Activated CD8-positive, alpha-beta T cell treated with anti-CD3 and anti-CD28 coated beads for 36 hours (primary cell): ENCODE measurements around the gene PPT2. TPM values are rescaled to one million over a fixed set of nuclear protein-coding genes. Genes with fewer than 3 reads are reported as not detected.

Experiments used
- ATAC-seq: fragments of 200-7000 bp; cut with Tn5 transposase; one replicate; pipeline ENCODE4 v1.10.0; 2021; ENCODE audit warnings: mild to moderate bottlenecking, moderate library complexity
- CTCF ChIA-PET: fragments of 350-600 bp; sonication (Branson Sonifier 250); formaldehyde crosslinking; loops from one replicate; lab custom pipeline; 2021; ENCODE audit warnings: antibody characterized with exemption; lab: Charles Lee
- POLR2A ChIA-PET: fragments of 350-600 bp; sonication (Branson Sonifier 250); formaldehyde crosslinking; loops from one replicate; lab custom pipeline; 2021; ENCODE audit warnings: antibody characterized with exemption; lab: Charles Lee
- DNase-seq: peaks from one replicate; pipeline ENCODE4 v3.0.0-alpha.2; 2020
- H3K27ac Mint-ChIP-seq: one replicate; pipeline ENCODE4 v1.8.0; 2021; ENCODE audit warnings: mild to moderate bottlenecking, mixed read lengths
- H3K27me3 Mint-ChIP-seq: one replicate; pipeline ENCODE4 v1.8.0; 2021; ENCODE audit warnings: mixed read lengths
- H3K36me3 Mint-ChIP-seq: one replicate; pipeline ENCODE4 v1.8.0; 2021; ENCODE audit warnings: low read depth, mixed read lengths
- H3K4me1 Mint-ChIP-seq: one replicate; pipeline ENCODE4 v1.8.0; 2021; ENCODE audit warnings: low read depth, mixed read lengths
- H3K4me3 Mint-ChIP-seq: one replicate; pipeline ENCODE4 v1.8.0; 2021; ENCODE audit warnings: mild to moderate bottlenecking, moderate library complexity, mixed read lengths
- H3K9me3 Mint-ChIP-seq: one replicate; pipeline ENCODE4 v1.8.0; 2021; ENCODE audit warnings: mixed read lengths
- intact Hi-C: fragments of 100-400 bp; cut with micrococcal nuclease; formaldehyde crosslinking; loops from one replicate; pipeline ENCODE4 v1.10.0; 2022
- total RNA-seq, 2 experiments: library from RNA; stranded (reverse); gene quantifications; one replicate each; pipeline ENCODE4 v1.2.3, GENCODE V29; 2021
- TF ChIP-seq, protein P1 (sequence below): fragments of 200-600 bp; IDR thresholded peaks from one replicate; pipeline ENCODE4 v1.8.0; 2022; ENCODE audit warnings: antibody characterized with exemption, mild to moderate bottlenecking

The PPT2 gene
- total RNA-seq, 2 experiments from 2014 or later: 14.4 to 21.7 TPM

DNA sequence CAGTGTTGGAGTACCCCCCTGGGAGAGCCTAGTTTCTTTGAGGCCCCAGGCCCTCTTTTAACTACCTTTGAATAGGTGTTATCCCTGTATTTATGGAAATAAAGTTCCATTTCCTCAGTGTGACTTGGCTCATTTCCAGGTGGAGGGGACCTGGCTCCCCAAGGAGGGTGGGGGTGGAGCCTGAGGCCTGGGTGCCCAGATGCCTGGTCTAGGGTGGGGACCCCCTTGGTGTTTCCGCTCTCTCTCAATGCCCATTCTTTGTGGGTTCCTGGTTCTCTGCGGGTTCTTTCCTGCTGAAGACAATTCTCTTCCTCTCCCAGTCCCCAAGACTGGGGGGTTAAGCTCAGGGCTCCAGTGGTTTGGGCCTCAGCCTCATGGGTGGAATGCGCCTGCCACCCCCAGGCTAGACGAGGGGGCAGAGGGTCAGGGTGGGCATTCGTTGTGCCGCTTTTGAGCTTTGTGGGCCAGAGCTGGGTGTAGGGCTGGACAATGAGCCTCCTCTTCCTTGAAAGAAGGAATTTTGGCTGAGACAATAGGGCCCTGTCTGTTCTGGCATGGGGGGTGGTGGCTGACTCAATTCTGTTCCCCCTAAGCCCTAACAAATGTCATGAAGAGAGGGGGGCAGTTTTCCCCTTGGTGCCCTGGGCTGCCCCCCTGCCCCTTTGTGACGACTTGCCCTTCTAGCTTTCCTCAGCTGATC, 9.8 kb downstream of the PPT2 start:
- H3K4me3 Mint-ChIP-seq: no peak overlapping the region

DNA sequence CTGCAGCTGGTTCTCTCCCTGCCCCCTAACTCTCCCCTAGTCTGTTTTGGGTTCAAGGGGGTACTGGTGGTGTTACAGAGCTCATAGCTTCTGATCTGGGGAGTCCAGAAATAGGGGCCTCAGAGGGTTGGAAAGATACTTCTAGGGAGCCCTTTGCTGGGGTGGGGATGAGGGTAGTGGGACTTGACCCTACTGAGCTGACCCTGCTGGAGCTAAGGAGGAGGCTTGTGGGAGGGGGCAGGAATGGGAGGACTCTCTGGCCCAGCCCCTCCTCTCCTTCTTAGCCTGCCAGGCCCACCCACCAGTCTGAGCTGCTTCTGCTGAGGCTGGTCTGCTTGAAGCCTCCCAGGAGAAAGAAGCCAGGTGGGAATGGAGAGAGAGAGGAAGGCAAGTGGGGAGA, 10.4 kb downstream of the PPT2 start, which contains the start of gene EGFL8:
Gene EGFL8 (plus strand): TSS at position 301 of the 400 bp plus-strand sequence. CDS start 1,571 bp downstream, outside the sequence.
- Mint-ChIP-seq H3K9me3 (no peaks in the 10 kb centered on the region), H3K27ac (no peak within 1 kb of the TSS), H3K36me3 (peaks cover 23% of the 10 kb centered on the region), H3K4me3 (no peak within 1 kb of the TSS), H3K27me3 (no peaks in the 10 kb centered on the region), H3K4me1 (peaks cover 4% of the 10 kb centered on the region)
- CTCF ChIA-PET: interaction anchor here (1.2 to 2.9 kb wide), 4 partner anchors 9 to 47 kb away, joined by 3 to 7 read pairs (median 4); no protein-coding TSS in a partner anchor
- intact Hi-C loops: no loop called here
- TF ChIP-seq, protein P1, sequence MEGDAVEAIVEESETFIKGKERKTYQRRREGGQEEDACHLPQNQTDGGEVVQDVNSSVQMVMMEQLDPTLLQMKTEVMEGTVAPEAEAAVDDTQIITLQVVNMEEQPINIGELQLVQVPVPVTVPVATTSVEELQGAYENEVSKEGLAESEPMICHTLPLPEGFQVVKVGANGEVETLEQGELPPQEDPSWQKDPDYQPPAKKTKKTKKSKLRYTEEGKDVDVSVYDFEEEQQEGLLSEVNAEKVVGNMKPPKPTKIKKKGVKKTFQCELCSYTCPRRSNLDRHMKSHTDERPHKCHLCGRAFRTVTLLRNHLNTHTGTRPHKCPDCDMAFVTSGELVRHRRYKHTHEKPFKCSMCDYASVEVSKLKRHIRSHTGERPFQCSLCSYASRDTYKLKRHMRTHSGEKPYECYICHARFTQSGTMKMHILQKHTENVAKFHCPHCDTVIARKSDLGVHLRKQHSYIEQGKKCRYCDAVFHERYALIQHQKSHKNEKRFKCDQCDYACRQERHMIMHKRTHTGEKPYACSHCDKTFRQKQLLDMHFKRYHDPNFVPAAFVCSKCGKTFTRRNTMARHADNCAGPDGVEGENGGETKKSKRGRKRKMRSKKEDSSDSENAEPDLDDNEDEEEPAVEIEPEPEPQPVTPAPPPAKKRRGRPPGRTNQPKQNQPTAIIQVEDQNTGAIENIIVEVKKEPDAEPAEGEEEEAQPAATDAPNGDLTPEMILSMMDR: no peak
- ATAC-seq (no peak), DNase-seq (no peak)
- POLR2A ChIA-PET: interaction anchor here (1.1 kb wide), 1 partner anchor 10 kb away, joined by 4 read pairs; no protein-coding TSS in a partner anchor

More for the DNA sequence above, 9.8 kb downstream of the PPT2 start:
- ATAC-seq (no peak), DNase-seq (no peak)
- no peak overlapping the region for H3K27ac Mint-ChIP-seq
- intact Hi-C loops: no loop called here
- H3K9me3 Mint-ChIP-seq: no peaks in the 10 kb centered on the region
- ChIA-PET CTCF (interaction anchor here (1.2 to 2.9 kb wide), 3 partner anchors 27 to 47 kb away, joined by 3 to 7 read pairs (median 3); no protein-coding TSS in a partner anchor), POLR2A (interaction anchor here (1.1 kb wide), 1 partner anchor 10 kb away, joined by 4 read pairs; no protein-coding TSS in a partner anchor)
- H3K27me3 Mint-ChIP-seq: no peaks in the 10 kb centered on the region
- peaks cover 2% of the 10 kb centered on the region for H3K4me1 Mint-ChIP-seq
- H3K36me3 Mint-ChIP-seq: peaks cover 19% of the 10 kb centered on the region
- TF ChIP-seq, protein P1: no peak

DNA sequence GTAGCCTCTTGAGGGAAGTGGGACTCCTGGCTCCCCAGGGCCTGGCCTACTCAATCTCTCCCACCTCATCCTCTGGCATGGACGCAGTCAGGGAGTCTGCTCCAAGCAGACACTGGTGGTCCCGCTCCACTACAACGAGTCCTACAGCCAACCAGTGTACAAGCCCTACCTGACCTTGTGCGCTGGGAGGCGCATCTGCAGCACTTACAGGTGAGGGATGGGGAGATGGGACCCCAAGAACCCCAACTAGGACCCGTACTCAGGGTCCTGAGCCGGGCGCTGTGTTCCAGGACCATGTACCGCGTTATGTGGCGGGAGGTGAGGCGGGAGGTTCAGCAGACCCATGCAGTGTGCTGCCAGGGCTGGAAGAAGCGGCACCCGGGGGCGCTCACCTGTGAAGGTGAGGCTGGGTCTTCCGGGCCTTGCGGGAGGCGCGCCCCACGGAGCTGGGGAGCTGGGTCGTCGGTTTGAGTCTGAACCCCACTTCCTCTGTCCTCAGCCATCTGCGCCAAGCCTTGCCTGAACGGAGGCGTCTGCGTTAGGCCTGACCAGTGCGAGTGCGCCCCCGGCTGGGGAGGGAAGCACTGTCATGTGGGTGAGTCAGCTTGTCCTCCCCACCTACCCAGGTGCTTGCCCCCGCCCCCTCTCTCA, 12.6 kb downstream of the PPT2 start:
- Mint-ChIP-seq H3K9me3 (no peaks in the 10 kb centered on the region), H3K36me3 (peaks cover 26% of the 10 kb centered on the region), H3K4me3 (no peak overlapping the region), H3K27ac (no peak overlapping the region), H3K27me3 (no peaks in the 10 kb centered on the region), H3K4me1 (peaks cover 7% of the 10 kb centered on the region)
- no peak for ATAC-seq
- TF ChIP-seq, protein P1: no peak
- DNase-seq: no peak
- intact Hi-C loops: no loop called here
- POLR2A ChIA-PET: no interaction called here
- CTCF ChIA-PET: interaction anchor here (1.4 kb wide), 1 partner anchor 48 kb away, joined by 4 read pairs; no protein-coding TSS in a partner anchor

DNA sequence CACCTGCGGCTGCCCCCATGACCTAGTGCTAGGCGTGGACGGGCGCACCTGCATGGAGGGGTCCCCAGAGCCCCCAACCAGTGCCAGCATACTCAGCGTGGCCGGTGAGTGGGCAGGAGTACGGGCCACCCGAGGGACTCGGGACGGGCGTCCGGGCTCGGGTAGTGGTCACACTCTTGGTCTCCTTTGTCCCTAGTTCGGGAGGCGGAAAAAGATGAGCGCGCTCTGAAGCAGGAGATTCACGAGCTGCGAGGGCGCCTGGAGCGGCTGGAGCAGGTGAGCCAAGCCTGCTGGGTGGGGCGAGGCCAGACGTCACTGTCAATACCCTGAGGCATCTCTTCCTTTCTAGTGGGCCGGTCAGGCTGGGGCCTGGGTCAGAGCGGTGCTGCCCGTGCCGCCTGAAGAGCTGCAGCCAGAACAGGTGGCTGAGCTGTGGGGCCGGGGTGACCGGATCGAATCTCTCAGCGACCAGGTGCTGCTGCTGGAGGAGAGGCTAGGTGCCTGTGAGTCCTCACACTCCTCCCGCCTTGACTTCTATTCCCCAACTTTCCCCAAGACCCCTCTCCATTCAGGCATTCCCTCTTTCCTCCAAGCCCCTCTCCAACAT, 13.3 kb downstream of the PPT2 start:
- Mint-ChIP-seq H3K4me3 (no peak overlapping the region), H3K4me1 (peaks cover 7% of the 10 kb centered on the region), H3K27me3 (no peaks in the 10 kb centered on the region), H3K9me3 (no peaks in the 10 kb centered on the region), H3K27ac (no peak overlapping the region), H3K36me3 (peaks cover 26% of the 10 kb centered on the region)
- DNase-seq (no peak), ATAC-seq (no peak)
- intact Hi-C loops: no loop called here
- CTCF ChIA-PET: interaction anchor here (2.6 kb wide), 1 partner anchor 49 kb away, joined by 7 read pairs; no protein-coding TSS in a partner anchor
- TF ChIP-seq, protein P1: no peak
- POLR2A ChIA-PET: interaction anchor here (0.8 kb wide), 1 partner anchor 10 kb away, joined by 3 read pairs; no protein-coding TSS in a partner anchor
